Colonic mucosa (tissue), 2 donors: ENCODE results near the gene PITPNM2. TPM values are rescaled to one million over a fixed set of nuclear protein-coding genes. Genes with fewer than 3 reads are reported as not detected.

ENCODE experiments used
- total RNA-seq, 2 donors: library from RNA; stranded (reverse); fragmentation: NEBNext Ultra II Directional in 1 of 2; extraction: Animal tissue kit (Norgen Biotek cat#: 25700) in 1 of 2; gene quantifications; one replicate each; pipeline ENCODE4 v1.2.1, GENCODE V29; 2021
- donor health status: DM: no; HTN: no; CAD: no.
- donor health status: DM: no; HTN: no; CAD: no.

PITPNM2 gene
- total RNA-seq, 2 donors from 2014 or later = 9.3 to 17.4 TPM

Other genes with a start within 250 kb of the PITPNM2 start
- 1 to 10 TPM; 4.3 to 4.5 TPM for gene ABCB9, start 184.6 kb downstream of the PITPNM2 start, total RNA-seq
- gene OGFOD2, start 175.8 kb downstream of the PITPNM2 start, total RNA-seq = 10 to 100 TPM; 15.9 to 28.1 TPM
- gene ARL6IP4, start 170.4 kb downstream of the PITPNM2 start, total RNA-seq = 100 to 1,000 TPM; 130 to 192 TPM
- gene MPHOSPH9, start 82.1 kb upstream of the PITPNM2 start, total RNA-seq = 10 to 100 TPM; 15.5 to 35.7 TPM
- gene MTRFR, start 82.3 kb upstream of the PITPNM2 start, total RNA-seq = 10 to 100 TPM; 10.6 to 17.4 TPM
- gene CDK2AP1, start 120.8 kb upstream of the PITPNM2 start, total RNA-seq = 100 to 1,000 TPM in 1 of 2 donors, 10 to 100 TPM in 1; 65.6 to 101 TPM
- 10 to 100 TPM; 36.5 to 37.3 TPM for gene SBNO1, start 213.8 kb upstream of the PITPNM2 start, total RNA-seq
- gene KMT5A, start 233.0 kb upstream of the PITPNM2 start, total RNA-seq = 10 to 100 TPM; 38.2 to 59.3 TPM